Testis (tissue), 2 donors: Measurements from ENCODE around the gene REG3G.

Experiments used
- POLR2A ChIP-seq: fragments of 450-650 bp; IDR thresholded peaks from one replicate; pipeline ENCODE4 v1.6.1; 2017; ENCODE audit warnings: antibody characterized with exemption, mild to moderate bottlenecking, moderate library complexity
- TF ChIP-seq, protein P1 (sequence below), 3 experiments: fragments of 450-650 bp in 2 of 3; fragments of 200-600 bp in 1 of 3; sonication (generic) in 1 of 3; IDR thresholded peaks; one replicate each; pipeline ENCODE4 v1.5.1; 2016 to 2019; ENCODE audit warnings: antibody characterized with exemption in 3 of 3, mild to moderate bottlenecking in 2 of 3, moderate library complexity in 1 of 3

DNA sequence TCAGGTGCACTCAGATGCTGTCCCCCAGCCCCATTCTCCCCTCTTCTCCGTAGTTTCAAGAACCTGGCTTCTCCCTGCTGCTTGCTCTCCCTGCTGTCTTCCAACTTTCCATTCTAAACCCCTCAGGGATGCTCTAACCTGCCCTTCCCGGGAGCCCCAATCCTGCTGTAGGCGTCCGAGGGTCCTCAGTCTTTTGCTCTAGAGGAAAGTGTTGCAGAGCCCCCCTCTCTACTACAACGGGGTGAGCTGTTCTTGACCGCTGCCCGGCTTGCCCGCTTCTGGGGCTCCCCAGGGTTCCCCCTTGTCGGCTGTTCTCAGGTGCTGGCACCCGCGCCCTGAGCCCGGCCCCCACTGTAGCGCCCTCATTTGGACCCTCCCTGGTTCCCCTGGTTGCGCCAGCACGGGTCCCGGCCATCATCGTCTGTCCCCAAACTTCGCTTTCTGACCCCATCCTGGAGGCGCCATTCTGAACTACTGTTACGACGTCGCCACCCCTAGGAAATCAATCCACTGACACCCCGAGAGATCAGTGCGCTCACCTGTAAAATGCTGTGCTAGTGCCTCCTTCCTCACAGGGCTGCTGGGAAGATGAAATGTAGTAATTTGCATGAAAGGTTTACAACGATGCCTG lies 31.9 kb upstream of the REG3G start:
- TF ChIP-seq, protein P1, sequence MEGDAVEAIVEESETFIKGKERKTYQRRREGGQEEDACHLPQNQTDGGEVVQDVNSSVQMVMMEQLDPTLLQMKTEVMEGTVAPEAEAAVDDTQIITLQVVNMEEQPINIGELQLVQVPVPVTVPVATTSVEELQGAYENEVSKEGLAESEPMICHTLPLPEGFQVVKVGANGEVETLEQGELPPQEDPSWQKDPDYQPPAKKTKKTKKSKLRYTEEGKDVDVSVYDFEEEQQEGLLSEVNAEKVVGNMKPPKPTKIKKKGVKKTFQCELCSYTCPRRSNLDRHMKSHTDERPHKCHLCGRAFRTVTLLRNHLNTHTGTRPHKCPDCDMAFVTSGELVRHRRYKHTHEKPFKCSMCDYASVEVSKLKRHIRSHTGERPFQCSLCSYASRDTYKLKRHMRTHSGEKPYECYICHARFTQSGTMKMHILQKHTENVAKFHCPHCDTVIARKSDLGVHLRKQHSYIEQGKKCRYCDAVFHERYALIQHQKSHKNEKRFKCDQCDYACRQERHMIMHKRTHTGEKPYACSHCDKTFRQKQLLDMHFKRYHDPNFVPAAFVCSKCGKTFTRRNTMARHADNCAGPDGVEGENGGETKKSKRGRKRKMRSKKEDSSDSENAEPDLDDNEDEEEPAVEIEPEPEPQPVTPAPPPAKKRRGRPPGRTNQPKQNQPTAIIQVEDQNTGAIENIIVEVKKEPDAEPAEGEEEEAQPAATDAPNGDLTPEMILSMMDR (IDR thresholded peaks at IDR 0.05) = no peak
- TF ChIP-seq POLR2A = no peak
